OCI-LY7 (cell line): ENCODE data around the gene RPL37.

Source experiments
- CTCF ChIP-seq: fragments of 200-600 bp; sonication (generic); conservative IDR thresholded peaks from 2 replicates; pipeline ENCODE4 v1.5.1; 2014; ENCODE audit warnings: mild to moderate bottlenecking, antibody characterized with exemption, low read length, moderate library complexity, mixed read lengths
- EZH2phosphoT487 ChIP-seq: fragments of 200-600 bp; sonication (generic); IDR thresholded peaks from 2 replicates; pipeline ENCODE4 v1.6.1; 2018; ENCODE audit warnings: low read depth, borderline replicate concordance, mild to moderate bottlenecking, mixed run types, antibody characterized with exemption, low read length, moderate library complexity, mixed read lengths

GRCh38 chr5:40813698-40814281, 21.2 kb downstream of the RPL37 start:
- TF ChIP-seq CTCF: no peak
- TF ChIP-seq EZH2phosphoT487: no peak
